Brain microvascular endothelial cell (primary cell): Measurements from ENCODE around the gene ROR2.

ENCODE experiments used
- DNase-seq: peaks from one replicate; pipeline ENCODE4 v3.0.0-alpha.2; 2020
- H3K27ac ChIP-seq: fragments of 250-450 bp; sonication (Bioruptor Pico); 2 replicates; pipeline ENCODE4 v1.5.1; 2020; ENCODE audit warnings: mild to moderate bottlenecking, moderate library complexity
- H3K27me3 ChIP-seq: fragments of 250-450 bp; sonication (Bioruptor Pico); replicated peaks from 2 replicates; pipeline ENCODE4 v1.5.1; 2020; ENCODE audit warnings: mild to moderate bottlenecking
- H3K36me3 ChIP-seq: fragments of 250-450 bp; sonication (Bioruptor Pico); replicated peaks from 2 replicates; pipeline ENCODE4 v1.5.1; 2020; ENCODE audit warnings: mild to moderate bottlenecking
- H3K4me3 ChIP-seq: 2 replicates; pipeline ENCODE4 v1.5.1; 2011; ENCODE audit warnings: low read depth, mild to moderate bottlenecking, control low read depth, low read length, moderate library complexity
- in situ Hi-C: cut with HindIII; loops from 2 replicates; pipeline ENCODE4 v1.10.0; 2017; ENCODE audit warnings: low sequenced_read_pairs, low pct_ligation_motif_present
- TF ChIP-seq, protein P1 (sequence below): IDR thresholded peaks from 2 replicates; pipeline ENCODE4 v1.5.1; 2011; ENCODE audit warnings: low read depth, mild to moderate bottlenecking, moderate library complexity, low read length, control low read depth, inconsistent platforms; ENCODE audit errors: missing control alignments

The ROR2 gene

DNA sequence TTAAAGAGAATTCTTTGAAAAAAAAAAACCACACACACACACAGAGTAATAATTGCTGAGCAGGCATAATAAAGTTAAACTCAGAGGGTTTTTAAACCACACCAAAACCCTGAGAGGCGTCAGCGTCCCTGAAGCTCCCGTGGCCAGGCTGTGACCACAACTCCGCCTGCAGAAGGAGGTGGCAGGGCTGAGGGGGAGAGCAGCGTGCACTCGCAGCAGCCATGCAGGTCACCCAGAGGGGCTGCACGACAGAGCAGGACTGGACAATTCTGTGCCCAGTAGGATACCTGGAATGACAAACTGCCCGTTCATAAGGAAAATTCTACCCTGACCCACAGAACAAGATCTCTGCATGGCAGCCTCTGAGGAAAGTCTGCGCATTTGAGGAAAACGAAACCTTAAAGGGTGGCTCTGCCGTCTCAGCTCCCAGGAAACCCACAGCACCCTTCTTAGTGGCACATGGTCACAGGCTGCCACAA lies 44.0 kb downstream of the ROR2 start:
- in situ Hi-C loops: no loop called here
- TF ChIP-seq, protein P1, sequence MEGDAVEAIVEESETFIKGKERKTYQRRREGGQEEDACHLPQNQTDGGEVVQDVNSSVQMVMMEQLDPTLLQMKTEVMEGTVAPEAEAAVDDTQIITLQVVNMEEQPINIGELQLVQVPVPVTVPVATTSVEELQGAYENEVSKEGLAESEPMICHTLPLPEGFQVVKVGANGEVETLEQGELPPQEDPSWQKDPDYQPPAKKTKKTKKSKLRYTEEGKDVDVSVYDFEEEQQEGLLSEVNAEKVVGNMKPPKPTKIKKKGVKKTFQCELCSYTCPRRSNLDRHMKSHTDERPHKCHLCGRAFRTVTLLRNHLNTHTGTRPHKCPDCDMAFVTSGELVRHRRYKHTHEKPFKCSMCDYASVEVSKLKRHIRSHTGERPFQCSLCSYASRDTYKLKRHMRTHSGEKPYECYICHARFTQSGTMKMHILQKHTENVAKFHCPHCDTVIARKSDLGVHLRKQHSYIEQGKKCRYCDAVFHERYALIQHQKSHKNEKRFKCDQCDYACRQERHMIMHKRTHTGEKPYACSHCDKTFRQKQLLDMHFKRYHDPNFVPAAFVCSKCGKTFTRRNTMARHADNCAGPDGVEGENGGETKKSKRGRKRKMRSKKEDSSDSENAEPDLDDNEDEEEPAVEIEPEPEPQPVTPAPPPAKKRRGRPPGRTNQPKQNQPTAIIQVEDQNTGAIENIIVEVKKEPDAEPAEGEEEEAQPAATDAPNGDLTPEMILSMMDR: no peak

GRCh38 chr9:91905237-91905650 lies 44.8 kb downstream of the ROR2 start:
- Histone ChIP-seq H3K36me3 (no peaks in the 10 kb centered on the region), H3K4me3 (no peak overlapping the region), H3K27ac (no peak overlapping the region), H3K27me3 (no peaks in the 10 kb centered on the region)
- DNase-seq: no peak
- in situ Hi-C loops: no loop called here
- TF ChIP-seq, protein P1: no peak

More for the DNA sequence above, 44.0 kb downstream of the ROR2 start:
- Histone ChIP-seq H3K4me3 (peak overlapping the region; percentile 27), H3K27ac (no peak overlapping the region), H3K36me3 (no peaks in the 10 kb centered on the region), H3K27me3 (no peaks in the 10 kb centered on the region)
- no peak for DNase-seq

GRCh38 chr9:91904588-91905236 lies 45.3 kb downstream of the ROR2 start:
- Histone ChIP-seq H3K27ac (no peak overlapping the region), H3K4me3 (no peak overlapping the region), H3K27me3 (no peaks in the 10 kb centered on the region), H3K36me3 (no peaks in the 10 kb centered on the region)
- in situ Hi-C loops: no loop called here
- DNase-seq: no peak
- TF ChIP-seq, protein P1: no peak

DNA sequence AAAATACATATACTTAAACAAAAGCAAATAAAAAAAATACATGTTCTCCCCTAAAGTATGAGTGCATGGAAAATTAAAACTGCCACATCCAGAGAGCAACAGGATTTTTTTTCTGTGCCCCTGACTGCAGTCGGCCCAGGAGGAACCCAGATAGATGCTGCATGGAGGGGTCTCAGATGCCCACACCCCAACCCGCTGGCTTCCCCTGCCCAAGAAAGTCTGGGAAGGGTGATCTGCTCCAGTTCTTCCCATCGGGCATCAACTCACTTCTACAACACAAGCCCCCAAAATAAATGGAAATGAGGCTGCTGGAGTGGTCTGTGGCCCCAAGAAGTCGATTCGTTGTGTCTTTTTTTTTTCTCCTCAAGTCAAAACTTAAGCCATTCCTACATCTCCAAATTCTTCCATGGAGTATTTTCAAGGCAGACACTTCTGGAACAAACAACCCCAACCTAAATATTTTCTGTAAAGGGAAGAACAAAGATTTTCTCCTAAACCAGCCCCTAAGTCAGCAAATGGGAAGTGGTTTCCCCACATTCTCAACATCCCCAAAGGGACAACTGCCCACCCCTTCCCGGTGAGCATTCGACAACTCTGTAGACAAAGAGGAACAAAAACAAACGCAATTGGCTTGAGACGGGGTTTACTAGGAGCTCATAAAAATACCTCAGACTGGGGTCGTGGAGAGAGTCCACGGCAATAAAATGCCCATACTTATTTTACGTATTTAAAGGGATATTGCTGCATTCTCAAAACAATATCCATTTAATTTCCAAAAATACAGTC lies 46.7 kb downstream of the ROR2 start:
- TF ChIP-seq, protein P1: no peak
- in situ Hi-C loops: no loop called here

GRCh38 chr9:91902475-91903125 lies 47.4 kb downstream of the ROR2 start:
- DNase-seq: no peak
- TF ChIP-seq, protein P1: no peak

More for the DNA sequence above, 46.7 kb downstream of the ROR2 start:
- DNase-seq: no peak
- Histone ChIP-seq H3K4me3 (no peak overlapping the region), H3K27me3 (no peaks in the 10 kb centered on the region), H3K36me3 (no peaks in the 10 kb centered on the region), H3K27ac (no peak overlapping the region)

More at GRCh38 chr9:91902475-91903125, 47.4 kb downstream of the ROR2 start:
- no peaks in the 10 kb centered on the region for H3K27me3 ChIP-seq
- in situ Hi-C loops: no loop called here
- H3K4me3 ChIP-seq: no peak overlapping the region
- no peaks in the 10 kb centered on the region for H3K36me3 ChIP-seq
- no peak overlapping the region for H3K27ac ChIP-seq
